MM.1S (cell line): ENCODE results near the gene ITSN2.

Source experiments
- EZH2 ChIP-seq: fragments of 300-600 bp; sonication (generic); optimal IDR thresholded peaks from 2 replicates; pipeline ENCODE3; 2017; ENCODE audit warnings: low read depth, mild to moderate bottlenecking, antibody characterized with exemption, low read length, mixed read lengths
- TF ChIP-seq, protein P1 (sequence below): fragments of 300-600 bp; sonication (generic); IDR thresholded peaks from 2 replicates; pipeline ENCODE4 v1.5.1; 2016; ENCODE audit warnings: antibody characterized with exemption, low read length, mixed read lengths

DNA sequence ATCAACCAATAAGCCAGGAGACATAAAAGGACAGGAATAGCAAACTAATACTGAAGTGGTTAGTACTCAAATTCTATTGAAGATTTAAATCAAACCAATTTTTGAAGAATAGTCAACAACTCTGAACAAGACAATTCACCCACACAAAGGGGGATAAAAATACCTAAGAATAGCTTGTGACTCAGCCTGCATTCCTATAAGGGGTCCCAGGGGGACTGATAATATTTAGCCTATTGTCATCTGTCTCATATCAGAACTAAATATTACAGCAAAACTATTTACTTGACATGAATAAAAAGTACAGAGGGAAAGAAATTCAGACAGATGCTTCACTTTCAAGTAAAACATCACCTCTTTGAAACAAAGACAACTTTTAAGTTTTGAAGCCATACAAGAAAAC lies 7.7 kb downstream of the ITSN2 start:
- TF ChIP-seq, protein P1, sequence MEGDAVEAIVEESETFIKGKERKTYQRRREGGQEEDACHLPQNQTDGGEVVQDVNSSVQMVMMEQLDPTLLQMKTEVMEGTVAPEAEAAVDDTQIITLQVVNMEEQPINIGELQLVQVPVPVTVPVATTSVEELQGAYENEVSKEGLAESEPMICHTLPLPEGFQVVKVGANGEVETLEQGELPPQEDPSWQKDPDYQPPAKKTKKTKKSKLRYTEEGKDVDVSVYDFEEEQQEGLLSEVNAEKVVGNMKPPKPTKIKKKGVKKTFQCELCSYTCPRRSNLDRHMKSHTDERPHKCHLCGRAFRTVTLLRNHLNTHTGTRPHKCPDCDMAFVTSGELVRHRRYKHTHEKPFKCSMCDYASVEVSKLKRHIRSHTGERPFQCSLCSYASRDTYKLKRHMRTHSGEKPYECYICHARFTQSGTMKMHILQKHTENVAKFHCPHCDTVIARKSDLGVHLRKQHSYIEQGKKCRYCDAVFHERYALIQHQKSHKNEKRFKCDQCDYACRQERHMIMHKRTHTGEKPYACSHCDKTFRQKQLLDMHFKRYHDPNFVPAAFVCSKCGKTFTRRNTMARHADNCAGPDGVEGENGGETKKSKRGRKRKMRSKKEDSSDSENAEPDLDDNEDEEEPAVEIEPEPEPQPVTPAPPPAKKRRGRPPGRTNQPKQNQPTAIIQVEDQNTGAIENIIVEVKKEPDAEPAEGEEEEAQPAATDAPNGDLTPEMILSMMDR, result no peak
- TF ChIP-seq EZH2, result no peak
